Measurements from ENCODE around the gene SERPINA9.

Gene SERPINA9

GRCh38 chr14:94462763-94463572 lies 13.0 kb downstream of the SERPINA9 start:
- FAIRE-seq (no peak), DNase-seq (ENCODE audit: insufficient read length, low spot score) (no peak)
- TF ChIP-seq POLR2A (IDR thresholded peaks at IDR 0.05; ENCODE audit: low read depth, low read length), result no peak

DNA sequence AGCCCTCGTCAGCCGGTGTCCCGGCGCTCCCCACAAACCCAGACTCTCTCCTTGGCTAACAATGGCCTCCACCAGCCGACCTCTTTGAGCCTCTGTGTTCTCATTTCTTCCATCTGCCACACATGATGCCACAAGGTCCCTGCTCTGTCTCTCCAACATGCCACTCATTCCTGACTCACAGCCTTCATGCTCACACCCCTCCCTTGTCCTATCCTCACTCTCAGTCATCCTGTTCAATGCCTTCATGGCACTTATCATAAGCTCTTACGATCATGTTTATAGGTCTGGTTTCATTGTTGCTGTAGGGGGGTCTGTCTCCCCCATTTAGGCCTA lies 13.8 kb downstream of the SERPINA9 start:
- DNase-seq (ENCODE audit: insufficient read length, low spot score), result no peak
- no peak for TF ChIP-seq POLR2A (IDR thresholded peaks at IDR 0.05; ENCODE audit: low read depth, low read length)
- FAIRE-seq, result no peak

DNA sequence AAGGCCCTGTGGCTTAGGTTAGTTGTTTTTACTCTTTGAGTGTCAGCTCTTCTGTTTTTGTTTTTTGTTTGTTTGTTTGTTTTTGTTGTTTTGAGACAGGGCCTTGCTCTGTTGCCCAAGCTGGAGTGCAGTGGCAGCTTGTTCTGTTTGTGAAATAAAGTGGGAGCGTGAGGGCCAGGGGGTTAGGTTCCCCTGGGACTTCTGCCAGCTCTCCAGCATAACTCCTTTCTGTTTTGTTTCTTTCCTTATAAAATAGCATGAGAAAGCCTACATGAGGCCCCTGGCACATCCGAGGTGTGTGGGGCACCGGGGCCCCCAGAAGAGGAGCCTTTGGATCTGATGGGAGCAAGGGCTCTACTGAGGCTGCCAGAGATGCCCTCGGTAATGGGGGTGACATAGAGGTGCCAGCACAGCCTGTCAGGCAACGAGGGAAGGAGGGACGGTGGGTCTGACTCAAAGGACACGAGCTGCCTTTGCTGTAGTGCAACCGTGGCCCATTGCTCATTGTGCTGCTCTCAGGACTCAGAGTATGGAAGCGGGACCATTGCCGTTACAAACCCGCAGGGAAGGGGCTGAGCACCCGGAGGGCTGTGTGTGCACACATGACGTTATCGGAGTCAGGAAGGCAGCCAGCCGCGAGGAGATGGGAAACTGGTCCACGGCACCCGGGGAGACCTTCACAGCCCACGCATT lies 14.3 kb downstream of the SERPINA9 start:
- no peak for TF ChIP-seq POLR2A (IDR thresholded peaks at IDR 0.05; ENCODE audit: low read depth, low read length)
- no peak for FAIRE-seq
- no peak for DNase-seq (ENCODE audit: insufficient read length, low spot score)

DNA sequence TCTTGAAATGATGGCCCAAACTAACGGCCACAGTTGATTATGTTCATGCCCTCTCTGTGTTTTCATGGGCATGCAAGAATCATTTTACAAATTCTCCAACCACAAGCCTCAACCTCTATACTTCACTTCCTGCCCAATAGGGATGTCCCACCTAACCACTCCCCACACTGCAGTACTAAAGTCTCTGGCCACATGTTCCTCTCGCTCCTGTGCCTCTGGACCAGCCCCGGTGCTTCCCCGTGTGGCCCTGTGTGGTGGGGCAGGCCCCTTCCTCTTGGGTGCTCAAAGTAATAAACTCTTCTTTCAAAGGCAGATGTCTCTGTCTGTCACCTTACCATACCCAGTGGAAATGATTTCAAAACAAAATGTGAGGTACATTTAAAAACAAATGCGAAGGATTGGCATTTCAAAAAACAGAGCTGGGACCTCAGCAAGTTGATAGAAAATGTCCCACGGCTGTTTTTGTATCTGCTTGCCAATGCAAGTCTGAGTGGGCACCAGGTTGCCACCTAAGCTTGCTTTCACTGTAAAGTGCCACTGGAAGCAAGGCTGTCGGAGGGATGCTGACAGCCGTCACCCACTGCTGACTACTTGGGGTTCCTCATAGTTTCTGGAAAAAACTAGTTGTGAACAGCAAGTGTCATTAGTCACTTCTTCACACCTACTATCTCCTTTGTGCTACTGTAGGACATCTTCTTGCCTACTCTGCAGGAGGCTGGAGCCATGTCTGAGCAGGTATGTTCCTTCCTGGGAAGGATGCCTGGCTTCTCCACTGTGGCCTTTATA lies 15.2 kb downstream of the SERPINA9 start:
- TF ChIP-seq POLR2A (IDR thresholded peaks at IDR 0.05; ENCODE audit: low read depth, low read length), result no peak
- FAIRE-seq (no peak), DNase-seq (ENCODE audit: insufficient read length, low spot score) (no peak)

DNA sequence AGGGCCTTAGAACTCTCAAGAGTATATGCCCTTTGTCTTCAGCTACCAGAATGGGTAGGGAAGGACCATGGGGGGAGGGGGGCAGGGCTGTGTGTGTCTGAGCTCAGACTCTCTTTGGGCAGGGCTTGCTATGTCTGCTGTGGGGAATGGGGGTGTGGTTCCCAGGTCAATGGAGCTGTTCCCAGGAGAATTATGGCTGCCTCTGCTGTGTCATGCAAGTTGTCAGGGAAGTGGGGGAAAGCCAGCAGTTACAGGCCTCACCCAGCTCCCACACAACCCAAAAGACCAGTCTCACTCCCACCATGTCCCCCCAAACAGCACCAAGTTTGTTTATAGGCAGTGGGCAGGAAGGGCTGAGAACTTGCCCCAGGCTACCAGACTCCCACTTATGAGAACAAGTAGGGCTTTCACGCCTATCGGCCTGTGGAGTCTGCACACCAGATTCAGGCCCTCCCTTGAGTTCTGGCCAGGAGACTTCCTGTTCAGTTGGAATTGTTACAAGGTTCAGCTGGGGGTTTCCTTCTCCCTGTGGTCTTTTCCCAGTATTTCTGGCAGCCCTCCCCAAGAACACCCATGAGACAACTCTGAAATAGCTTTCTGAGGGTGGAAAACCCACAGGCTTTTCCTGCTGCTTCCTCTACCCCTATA lies 17.3 kb downstream of the SERPINA9 start:
- DNase-seq (ENCODE audit: insufficient read length, low spot score), result no peak
- TF ChIP-seq POLR2A (IDR thresholded peaks at IDR 0.05; ENCODE audit: low read depth, low read length), result no peak
- no peak for FAIRE-seq

DNA sequence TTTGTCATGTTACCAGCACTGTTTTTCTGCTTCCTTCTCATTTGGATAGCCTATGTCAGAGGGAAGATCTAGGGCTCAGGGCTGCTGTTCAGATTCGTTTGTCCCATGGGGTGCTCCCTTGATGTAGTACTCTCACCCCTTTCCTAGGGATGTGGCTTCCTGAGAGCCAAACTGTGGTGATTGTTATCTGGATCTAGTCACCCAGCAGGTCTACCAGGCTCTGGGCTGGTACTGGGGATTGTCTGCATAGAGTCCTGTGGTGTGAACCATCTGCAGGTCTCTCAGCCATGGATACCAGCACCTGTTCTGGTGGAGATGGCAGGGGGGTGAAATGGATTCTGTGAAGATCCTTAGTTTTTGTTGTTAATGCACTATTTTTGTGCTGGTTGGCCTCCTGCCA lies 17.9 kb downstream of the SERPINA9 start:
- no peak for FAIRE-seq

DNA sequence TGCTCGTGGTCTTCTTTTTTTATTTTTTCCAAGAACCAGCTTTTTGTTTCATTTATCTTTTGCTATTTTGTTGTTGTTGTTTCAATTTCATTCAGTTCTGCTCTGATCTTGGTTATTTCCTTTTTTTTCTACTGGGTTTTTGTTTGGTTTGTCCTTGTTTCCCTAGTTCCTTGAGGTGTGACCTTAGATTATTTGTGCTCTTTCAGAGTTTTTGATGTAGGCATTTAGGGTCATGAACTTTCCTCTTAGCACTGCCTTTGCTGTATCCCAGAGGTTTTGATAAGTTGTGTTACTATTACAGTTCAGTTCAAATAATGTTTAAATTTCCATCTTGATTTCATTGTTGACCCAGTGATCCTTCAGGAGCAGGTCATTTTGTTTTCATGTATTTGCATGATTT lies 20.1 kb downstream of the SERPINA9 start:
- DNase-seq (ENCODE audit: insufficient read length, low spot score), result no peak
- no peak for FAIRE-seq
- TF ChIP-seq POLR2A (IDR thresholded peaks at IDR 0.05; ENCODE audit: low read depth, low read length), result no peak

More for the DNA sequence above, 17.9 kb downstream of the SERPINA9 start:
- no peak for DNase-seq (ENCODE audit: insufficient read length, low spot score)
- no peak for TF ChIP-seq POLR2A (IDR thresholded peaks at IDR 0.05; ENCODE audit: low read depth, low read length)

DNA sequence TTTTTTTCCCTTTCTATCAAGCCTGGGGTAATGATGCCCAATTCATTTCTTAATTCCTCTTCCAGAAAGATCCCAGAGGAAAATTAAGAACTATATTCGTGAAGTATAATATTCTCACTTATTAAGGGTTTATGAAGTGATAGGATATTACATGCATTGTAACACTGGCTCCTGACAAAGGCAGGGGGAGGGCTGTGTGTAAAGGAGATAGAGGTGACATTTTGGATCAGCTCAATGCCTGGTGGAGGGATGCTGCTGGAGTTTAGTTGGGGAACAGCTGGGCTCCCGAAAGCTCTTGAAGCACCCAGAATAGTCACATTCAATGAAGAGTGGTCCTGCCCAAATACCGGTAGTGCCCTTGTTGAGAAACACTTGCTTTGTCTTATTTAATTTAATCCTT lies 24.2 kb downstream of the SERPINA9 start:
- no peak for TF ChIP-seq POLR2A (IDR thresholded peaks at IDR 0.05; ENCODE audit: low read depth, low read length)
- FAIRE-seq (no peak), DNase-seq (ENCODE audit: insufficient read length, low spot score) (no peak)

GRCh38 chr14:94451091-94451771 lies 24.8 kb downstream of the SERPINA9 start:
- DNase-seq (ENCODE audit: insufficient read length, low spot score) (no peak), FAIRE-seq (no peak)
- TF ChIP-seq POLR2A (IDR thresholded peaks at IDR 0.05; ENCODE audit: low read depth, low read length), result no peak

GRCh38 chr14:94450722-94451090 lies 25.3 kb downstream of the SERPINA9 start:
- no peak for TF ChIP-seq POLR2A (IDR thresholded peaks at IDR 0.05; ENCODE audit: low read depth, low read length)
- DNase-seq (ENCODE audit: insufficient read length, low spot score) (no peak), FAIRE-seq (no peak)

- FAIRE-seq (no peak), DNase-seq (ENCODE audit: insufficient read length, low spot score) (no peak)
- no peak for TF ChIP-seq POLR2A (IDR thresholded peaks at IDR 0.05; ENCODE audit: low read depth, low read length)
Observed at GRCh38 chr14:94449930-94450329, 26.1 kb downstream of the SERPINA9 start.

- no peak for FAIRE-seq
Observed at GRCh38 chr14:94448071-94448808, 27.8 kb downstream of the SERPINA9 start.

DNA sequence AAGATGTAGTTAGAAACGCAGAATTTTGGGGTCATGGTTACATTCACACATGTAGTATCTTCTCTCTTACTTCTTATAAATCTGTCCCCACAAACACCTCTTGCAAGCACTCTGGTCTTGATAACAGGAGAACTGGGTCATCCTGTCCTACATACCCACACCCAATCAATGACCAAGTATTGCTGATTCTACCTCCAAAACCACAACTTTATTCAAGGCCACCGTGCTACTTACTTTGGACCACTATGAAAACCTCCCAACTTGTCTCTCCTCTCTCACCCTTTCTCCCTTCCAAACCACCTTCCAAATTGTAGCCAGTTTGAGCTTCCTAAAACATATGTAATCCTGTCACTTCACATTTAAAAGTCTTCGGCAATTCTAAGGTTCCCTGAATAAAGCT lies 28.8 kb downstream of the SERPINA9 start:
- no peak for DNase-seq (ENCODE audit: insufficient read length, low spot score)
- no peak for TF ChIP-seq POLR2A (IDR thresholded peaks at IDR 0.05; ENCODE audit: low read depth, low read length)
- FAIRE-seq, result no peak

More at GRCh38 chr14:94448071-94448808, 27.8 kb downstream of the SERPINA9 start:
- TF ChIP-seq POLR2A (IDR thresholded peaks at IDR 0.05; ENCODE audit: low read depth, low read length), result no peak
- DNase-seq (ENCODE audit: insufficient read length, low spot score), result no peak

Measured in H54 (cell line).